GM21529 (cell line): ENCODE results near the gene PLSCR2.
A peak's percentile ranks its signal among the peaks of the same experiment; 100 is the strongest.
"Not testable (repeated sequence)": the region's sequence is repeated elsewhere in the genome, so short reads cannot be mapped to it uniquely, and the experiment has no call there.

Source experiments
- ATAC-seq: cut with Tn5 transposase; IDR thresholded peaks from one replicate; pipeline ENCODE4 v1.9.1; 2021; ENCODE audit not compliant: unreplicated experiment

The PLSCR2 gene

DNA sequence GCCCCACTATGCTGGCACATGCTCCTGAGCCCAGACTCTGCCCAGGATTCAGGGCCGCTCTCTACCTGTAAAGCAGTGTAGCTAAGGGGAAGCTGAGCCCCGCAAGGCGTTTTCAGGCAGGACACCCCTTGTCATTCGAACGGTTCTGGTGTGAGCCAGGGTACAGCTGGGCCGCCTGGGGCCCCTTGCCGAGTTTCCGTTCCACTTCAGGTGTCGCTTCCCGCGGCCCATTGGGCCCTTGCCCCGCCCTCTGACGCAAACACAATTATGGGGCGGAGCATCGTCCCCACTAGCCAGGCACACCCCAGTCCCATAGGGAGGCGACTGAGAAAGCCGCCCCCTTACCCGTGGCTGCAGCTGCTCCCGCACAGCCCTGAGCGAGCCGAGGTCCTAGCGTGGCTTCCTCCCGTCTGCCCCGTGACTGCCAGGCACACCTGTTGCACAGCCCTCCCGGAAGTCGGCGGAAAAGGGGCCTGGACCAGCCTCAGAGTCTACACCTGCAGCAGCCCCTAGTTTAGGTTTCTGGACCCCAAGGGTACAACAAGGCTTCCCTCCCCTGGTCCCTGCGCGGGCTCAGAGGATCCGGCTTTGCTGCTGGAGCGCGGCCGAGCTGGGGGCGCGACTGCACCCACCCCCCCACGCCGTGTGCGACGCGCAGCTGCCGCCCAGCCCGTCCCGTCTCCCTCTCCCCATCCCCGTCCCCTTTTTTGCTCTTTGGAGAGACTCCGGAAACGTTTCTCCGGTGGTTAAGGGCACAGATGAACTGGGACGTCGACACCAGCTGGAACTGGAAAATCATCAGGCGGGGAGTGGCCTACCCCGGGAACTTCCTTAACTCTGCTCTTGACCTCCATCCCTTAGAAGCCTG is at the start of gene PLSCR2:
TSS of gene PLSCR2 (minus strand) at position 412 of the 868 bp plus-strand sequence. CDS start 9,657 bp downstream, outside the sequence.
- ATAC-seq = peak; percentile 96

DNA sequence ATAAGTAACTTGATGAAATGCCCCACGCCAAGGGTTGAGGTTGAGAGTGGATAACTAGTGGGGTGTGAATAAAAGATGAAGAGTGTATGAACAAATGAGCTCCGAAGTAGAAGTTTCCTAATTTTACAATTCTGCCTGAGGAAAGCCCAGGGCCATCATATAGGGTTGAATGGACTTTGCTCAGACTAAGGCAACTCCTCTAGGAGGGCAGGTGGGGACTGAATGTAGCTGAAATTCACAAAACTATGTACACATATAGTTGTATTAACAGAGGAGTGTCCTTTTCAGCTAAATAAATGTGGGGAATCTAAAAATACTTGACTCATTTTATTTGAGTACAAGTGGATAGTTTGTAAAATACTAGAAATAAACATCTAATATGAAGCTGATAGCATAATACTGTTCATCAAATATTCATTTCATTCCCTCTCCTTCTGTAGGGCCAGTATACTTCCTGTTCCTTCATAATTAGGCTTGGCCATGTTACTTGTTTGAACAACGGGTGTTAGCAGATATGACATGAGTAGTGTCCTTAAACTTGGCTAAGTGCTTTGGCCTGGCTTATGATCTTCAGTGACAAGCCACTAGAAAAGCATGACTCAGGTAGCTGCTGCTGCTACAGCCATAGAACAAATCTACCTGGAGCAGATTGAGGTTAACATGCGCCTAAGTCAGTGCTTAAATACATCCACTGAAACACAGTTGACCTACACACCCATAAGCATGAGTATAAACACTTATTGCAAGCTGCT is 48.5 kb upstream of the PLSCR2 start:
- no peak for ATAC-seq

DNA sequence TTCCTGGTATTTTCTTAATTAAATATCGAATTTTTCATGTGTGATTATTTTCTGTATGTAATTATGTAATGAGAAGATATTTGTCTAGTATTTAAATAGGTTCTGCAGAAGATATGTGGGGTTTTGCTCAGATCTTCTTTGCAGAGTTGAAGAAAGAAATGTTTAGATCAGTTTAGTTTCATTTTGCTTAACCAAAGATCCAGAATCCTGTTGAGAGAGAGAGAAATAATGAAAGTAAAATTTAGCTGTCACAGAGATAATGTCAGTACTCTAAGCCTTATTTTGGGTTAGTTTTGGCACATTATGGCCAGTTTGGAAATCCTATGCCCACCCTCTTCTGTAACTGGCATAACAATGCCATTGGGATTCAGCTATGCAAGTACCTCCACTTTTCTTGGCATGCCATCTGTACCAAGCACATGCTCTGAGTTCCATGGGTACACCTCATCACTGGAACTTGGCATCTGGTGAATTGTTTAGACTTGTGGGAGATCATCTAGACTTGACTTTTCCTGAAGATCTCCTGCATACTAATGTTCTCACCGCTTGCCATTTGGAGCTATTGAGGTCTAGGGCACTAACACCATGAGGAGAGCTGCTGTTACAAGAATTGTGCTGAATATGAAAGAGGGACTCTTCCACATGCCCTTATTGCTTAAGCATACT is 44.2 kb upstream of the PLSCR2 start:
- no peak for ATAC-seq

GRCh38 chr3:146511402-146512134 is 42.2 kb upstream of the PLSCR2 start:
- ATAC-seq = no peak

DNA sequence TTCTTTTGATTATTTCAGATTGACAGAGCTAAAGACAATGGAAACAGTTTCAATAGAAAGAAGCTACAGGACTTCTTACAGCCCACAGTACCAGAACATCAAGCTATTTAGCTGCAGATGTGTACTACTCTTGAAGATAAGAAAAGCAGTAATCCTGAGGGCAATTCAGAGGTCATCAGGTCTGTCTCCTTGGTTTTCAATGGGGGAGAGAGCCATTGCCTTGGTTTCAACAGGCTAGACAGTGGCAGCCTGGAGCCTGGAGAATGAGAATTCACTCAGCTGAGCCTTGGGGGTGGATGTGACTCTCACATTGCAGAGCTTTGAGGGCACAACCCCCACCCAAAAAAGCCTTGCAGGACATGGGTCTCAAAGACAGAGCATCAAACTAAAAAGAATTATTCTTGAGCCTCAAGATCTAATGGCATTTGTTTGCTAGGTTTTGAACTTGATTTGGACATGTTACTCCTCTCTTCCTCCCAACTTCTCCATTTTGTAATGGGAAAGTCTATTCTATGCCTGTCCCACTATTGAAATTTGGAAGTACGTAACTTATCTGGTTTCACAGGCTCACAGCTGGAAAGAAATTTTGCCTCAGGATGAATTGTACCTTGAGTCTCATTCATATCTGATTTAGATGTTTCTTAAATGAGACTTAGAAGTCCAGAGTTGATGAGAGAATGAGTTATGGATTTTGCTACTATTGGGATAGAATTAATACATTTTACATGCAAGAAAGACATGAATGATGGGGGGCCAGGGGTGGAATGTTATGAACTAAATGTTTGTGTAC is 38.2 kb upstream of the PLSCR2 start:
- no peak for ATAC-seq

- no peak for ATAC-seq
Observed at GRCh38 chr3:146505516-146505915, 36.2 kb upstream of the PLSCR2 start.

- no peak for ATAC-seq
Observed at GRCh38 chr3:146504498-146505197, 35.3 kb upstream of the PLSCR2 start.

- peak; percentile 96 for ATAC-seq
Observed at GRCh38 chr3:146503461-146504202, 34.3 kb upstream of the PLSCR2 start.

DNA sequence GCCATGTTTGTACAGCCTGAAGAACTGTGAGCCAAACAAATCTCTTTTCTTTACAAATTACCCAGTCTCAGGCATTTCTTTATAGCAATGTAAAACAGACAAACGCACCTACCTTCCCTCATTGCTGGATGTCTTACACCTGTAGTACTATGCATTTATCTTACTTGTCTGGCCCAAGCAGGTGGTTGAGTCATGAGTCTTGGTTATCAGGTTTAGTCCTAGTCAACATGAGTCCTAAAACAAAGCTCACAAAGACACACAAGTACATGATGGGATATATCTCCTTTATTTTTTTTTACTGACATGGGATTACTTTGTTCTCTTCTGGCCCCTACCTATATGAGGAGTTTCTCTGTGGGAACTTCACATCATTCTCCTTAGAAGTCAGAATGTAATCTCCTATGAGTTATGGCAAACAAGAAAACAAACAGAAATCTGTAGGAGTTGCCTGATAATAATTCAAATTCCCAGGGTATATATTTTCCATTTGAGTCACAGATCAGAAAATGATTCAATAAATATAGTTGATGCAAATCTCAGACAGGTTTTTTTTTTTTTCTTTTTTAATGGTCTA is 33.6 kb upstream of the PLSCR2 start:
- ATAC-seq = no peak

DNA sequence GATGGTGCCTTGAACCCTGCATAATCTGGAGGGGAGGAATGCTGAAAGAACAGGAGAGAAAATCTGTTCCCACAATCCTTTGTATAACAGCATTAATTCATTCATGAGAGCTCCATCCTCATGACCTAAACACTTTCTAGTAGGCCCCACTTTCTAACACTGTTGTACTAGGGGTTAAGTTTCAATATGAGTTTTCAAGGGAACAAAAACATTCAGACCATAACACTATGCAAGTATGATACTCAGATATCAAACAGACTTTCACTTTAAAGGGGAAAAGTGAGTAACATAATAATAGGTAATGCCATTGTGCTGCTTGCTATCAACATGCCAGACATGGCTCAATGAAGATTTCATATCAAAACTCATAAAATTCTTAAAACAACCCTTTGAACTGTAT is 32.4 kb upstream of the PLSCR2 start:
- peak; percentile 27 for ATAC-seq

DNA sequence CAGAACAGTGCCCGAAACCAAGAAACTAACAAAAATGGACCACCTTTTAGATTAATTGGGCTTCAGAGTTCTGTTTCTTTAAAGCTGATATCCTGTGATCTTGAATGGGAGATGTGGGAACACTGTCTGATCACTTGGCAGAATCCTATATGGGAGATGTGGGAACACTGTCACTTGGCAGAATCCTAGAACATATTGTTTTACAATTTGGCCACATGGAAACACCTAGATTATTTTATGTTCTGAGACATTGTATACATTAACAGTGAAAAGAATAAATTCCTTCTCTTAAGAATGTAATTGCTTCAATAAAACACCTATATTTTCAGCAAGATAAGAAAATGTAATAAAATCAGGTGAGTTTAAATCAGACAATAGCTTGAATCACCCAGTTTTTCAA is 30.3 kb upstream of the PLSCR2 start:
- ATAC-seq = no peak

GRCh38 chr3:146498002-146498736 is 28.8 kb upstream of the PLSCR2 start:
- no peak for ATAC-seq

DNA sequence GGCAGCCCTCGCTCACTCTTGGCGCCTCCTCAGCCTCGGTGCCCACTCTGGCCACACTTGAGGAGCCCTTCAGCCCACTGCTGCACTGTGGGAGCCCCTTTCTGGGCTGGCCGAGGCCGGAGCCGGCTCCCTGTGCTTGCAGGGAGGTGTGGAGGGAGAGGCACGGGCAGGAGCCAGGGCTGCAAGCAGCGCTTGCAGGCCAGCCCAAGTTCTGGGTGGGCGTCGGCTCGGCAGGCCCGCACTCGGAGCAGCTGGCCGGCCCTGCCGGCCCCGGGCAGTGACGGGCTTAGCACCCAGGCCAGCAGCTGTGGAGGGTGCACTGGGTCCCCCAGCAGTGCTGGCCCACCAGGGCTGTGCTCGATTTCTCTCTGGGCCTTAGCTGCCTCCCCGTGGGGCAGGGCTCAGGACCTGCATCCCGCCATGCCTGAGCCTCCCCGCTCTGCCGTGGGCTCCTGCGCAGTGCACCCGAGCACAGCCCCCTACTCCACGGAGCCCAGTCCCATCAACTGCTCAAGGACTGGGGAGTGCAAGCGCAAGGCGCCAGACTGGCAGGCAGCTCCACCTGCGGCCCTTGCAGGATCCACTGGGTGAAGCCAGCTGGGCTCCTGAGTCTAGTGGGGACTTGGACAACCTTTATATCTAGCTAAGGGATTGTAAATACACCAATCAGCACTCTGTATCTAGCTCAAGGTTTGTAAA is 27.9 kb upstream of the PLSCR2 start:
- not testable (repeated sequence) for ATAC-seq

DNA sequence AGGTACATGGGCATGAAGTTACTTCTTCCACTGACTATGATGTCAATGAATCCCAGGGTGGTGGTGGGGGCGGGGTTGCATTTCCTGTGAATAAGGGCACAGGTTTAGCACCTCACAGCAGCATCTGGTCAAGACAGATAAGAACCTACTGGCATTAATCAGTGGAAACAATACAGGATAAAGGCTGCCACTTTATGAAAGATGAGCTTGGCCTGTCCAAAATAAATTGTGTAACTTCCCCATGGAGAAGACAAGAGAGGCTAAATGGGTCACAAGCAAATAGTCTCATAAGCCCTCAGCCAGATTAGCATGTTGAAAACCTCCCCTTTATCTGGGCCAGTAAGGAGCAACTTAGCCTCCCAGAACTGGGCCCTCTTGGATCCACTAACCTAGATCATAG is 27.4 kb upstream of the PLSCR2 start:
- ATAC-seq = no peak

GRCh38 chr3:146496251-146496650 is 26.9 kb upstream of the PLSCR2 start:
- ATAC-seq = no peak

GRCh38 chr3:146493761-146494160 is 24.4 kb upstream of the PLSCR2 start:
- ATAC-seq = no peak

DNA sequence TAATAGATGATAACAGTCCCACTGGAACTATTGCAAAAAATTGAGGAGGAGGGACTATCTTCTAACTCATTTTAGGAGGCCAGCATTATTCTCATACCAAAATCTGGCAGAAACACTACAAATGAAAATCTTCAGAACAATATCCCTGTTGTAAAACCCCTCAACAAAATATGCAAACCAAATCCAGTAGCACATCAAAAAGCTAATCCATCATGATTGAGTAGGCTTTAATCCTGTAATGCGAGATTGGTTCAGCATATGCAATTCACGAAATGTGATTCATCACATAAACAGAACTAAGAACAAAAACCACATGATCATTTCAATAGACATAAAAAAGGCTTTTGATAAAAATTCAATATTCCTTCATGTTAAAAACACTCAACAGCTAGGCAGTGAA is 23.9 kb upstream of the PLSCR2 start:
- ATAC-seq = no peak
